Psoas muscle (tissue), 8 donors: Measurements from ENCODE around the gene CIBAR2. TPM values are rescaled to one million over a fixed set of nuclear protein-coding genes. Genes with fewer than 3 reads are reported as not detected.

Source experiments
- ATAC-seq, 4 donors: fragments of 200-7000 bp; cut with Tn5 transposase; one replicate each; pipeline ENCODE4 v1.9.1; 2020; ENCODE audit warnings: moderate library complexity in 3 of 4, mild to moderate bottlenecking in 2 of 4
- DNase-seq, 2 donors: peaks; one replicate each; pipeline ENCODE4 v3.0.0-alpha.2; 2020
- H3K27ac ChIP-seq: fragments of 200-600 bp; one replicate; pipeline ENCODE4 v1.8.0; 2022
- H3K27me3 ChIP-seq, 3 donors: fragments of 200-600 bp in 1 of 3; one replicate each; pipeline versions ENCODE4 v1.6.1 to v1.8.0; 2013 to 2022; ENCODE audit warnings: low read length in 2 of 3, mild to moderate bottlenecking in 2 of 3, moderate library complexity in 1 of 3; ENCODE audit not compliant: insufficient read depth in 3 of 3
- H3K36me3 ChIP-seq, 2 donors: fragments of 200-600 bp in 1 of 2; one replicate each; pipeline versions ENCODE4 v1.6.1 to v1.8.0; 2013 to 2022; ENCODE audit warnings: low read depth in 1 of 2, mild to moderate bottlenecking in 1 of 2, moderate library complexity in 1 of 2; ENCODE audit not compliant: insufficient read depth in 1 of 2
- H3K4me1 ChIP-seq: fragments of 200-600 bp; one replicate; pipeline ENCODE4 v1.8.0; 2022
- H3K4me3 ChIP-seq: fragments of 200-600 bp; one replicate; pipeline ENCODE4 v1.8.0; 2022; ENCODE audit warnings: mild to moderate bottlenecking
- H3K9me3 ChIP-seq: fragments of 200-600 bp; one replicate; pipeline ENCODE4 v1.8.0; 2022
- WGBS, 3 donors: extraction: QIAGEN DNeasy Blood & Tissue Kit; methylation state at CpG; one replicate each; pipeline versions ENCODE4 v1.1.6 to v1.1.7; 2013; 5-methylcytosine and 5-hydroxymethylcytosine counted together
- intact Hi-C, 2 donors: fragments of 100-400 bp; cut with DNase I; formaldehyde crosslinking; loops; one replicate each; pipeline versions ENCODE4 v1.11.0 to v1.14.2; 2022
- long read RNA-seq, 2 donors: library from polyadenylated mRNA; unstranded; transcript quantifications; one replicate each; pipeline ENCODE4 v2.0.0, GENCODE V29; 2021
- polyA plus RNA-seq, 3 donors: library from polyadenylated mRNA; stranded (reverse); fragments of 200-250 nt; gene quantifications; one replicate each; pipeline ENCODE4 v1.2.3, GENCODE V29; 2013
- total RNA-seq, 4 donors: library from RNA; stranded (reverse); fragmentation: NEBNext Ultra II Directional in 2 of 4; extraction: Animal tissue kit (Norgen Biotek cat#: 25700) in 2 of 4; gene quantifications; one replicate each; pipeline versions ENCODE4 v1.2.1 to v1.2.4, GENCODE V29; 2021 to 2023
- TF ChIP-seq, protein P1 (sequence below): fragments of 200-600 bp; IDR thresholded peaks from one replicate; pipeline ENCODE4 v1.8.0; 2022; ENCODE audit warnings: antibody characterized with exemption
- donor health status: healthy with polysubstance abuse.
- donor health status: DM: no; HTN: no; CAD: no; lungs with moderate emphysema.
- donor health status: Bipolar disorder and iron deficiency.
- donor health status: healthy.
- donor health status: DM: yes; HTN: yes; CAD: no.
- donor health status: DM: no; HTN: no; CAD: no.
- donor health status: DM: no; HTN: no; CAD: no.
- donor health status: DM: yes; HTN: yes; CAD: no.

CIBAR2 gene
- total RNA-seq (under 1 TPM in 1 of 4 donors, not detected in 3; 0.36 TPM), polyA plus RNA-seq (not detected)
- long read RNA-seq, donor 1 = 0 reads
- long read RNA-seq, donor 2 = 0 reads

DNA sequence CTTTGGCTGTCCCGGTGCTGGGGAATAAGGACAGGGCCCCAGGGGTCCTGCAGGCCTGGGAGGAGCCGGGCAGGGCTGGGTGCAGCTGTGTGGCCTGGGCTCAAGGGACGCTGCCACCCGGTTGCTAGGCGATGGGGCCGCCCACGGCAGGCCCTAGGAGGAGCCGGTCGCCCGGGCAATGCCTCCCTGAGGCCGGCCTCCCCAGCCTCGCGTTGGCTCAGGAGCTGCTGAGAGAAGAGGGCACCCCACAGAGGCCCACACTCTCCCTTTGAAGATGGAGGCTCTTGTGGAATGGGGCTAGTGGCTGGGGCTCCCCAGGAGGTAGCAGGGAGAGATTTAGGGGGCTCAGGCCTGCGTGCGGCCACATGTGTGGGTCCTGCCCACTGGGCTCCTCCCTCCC, at the start of gene CIBAR2:
Gene CIBAR2, minus strand, starts transcription at position 109 of the 400 bp plus-strand sequence. CDS start 120 bp downstream, outside the sequence.
- no peaks in the 10 kb centered on the region for H3K36me3 ChIP-seq
- H3K4me1 ChIP-seq = peaks cover 8% of the 10 kb centered on the region
- DNase-seq = no peak
- 83 to 90% (median 88%) methylated on average over 15 of the region's 15 CpGs for WGBS, 3 donors
- TF ChIP-seq, protein P1, sequence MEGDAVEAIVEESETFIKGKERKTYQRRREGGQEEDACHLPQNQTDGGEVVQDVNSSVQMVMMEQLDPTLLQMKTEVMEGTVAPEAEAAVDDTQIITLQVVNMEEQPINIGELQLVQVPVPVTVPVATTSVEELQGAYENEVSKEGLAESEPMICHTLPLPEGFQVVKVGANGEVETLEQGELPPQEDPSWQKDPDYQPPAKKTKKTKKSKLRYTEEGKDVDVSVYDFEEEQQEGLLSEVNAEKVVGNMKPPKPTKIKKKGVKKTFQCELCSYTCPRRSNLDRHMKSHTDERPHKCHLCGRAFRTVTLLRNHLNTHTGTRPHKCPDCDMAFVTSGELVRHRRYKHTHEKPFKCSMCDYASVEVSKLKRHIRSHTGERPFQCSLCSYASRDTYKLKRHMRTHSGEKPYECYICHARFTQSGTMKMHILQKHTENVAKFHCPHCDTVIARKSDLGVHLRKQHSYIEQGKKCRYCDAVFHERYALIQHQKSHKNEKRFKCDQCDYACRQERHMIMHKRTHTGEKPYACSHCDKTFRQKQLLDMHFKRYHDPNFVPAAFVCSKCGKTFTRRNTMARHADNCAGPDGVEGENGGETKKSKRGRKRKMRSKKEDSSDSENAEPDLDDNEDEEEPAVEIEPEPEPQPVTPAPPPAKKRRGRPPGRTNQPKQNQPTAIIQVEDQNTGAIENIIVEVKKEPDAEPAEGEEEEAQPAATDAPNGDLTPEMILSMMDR = no peak
- H3K27me3 ChIP-seq = no peaks in the 10 kb centered on the region
- no peak for ATAC-seq
- no peak within 1 kb of the TSS for H3K27ac ChIP-seq
- H3K4me3 ChIP-seq = no peak within 1 kb of the TSS
- no peaks in the 10 kb centered on the region for H3K9me3 ChIP-seq
- intact Hi-C loops = loop anchor here in 1 of 2 donors (10.0 kb wide), 1 partner anchor 112 kb away; no protein-coding TSS in a partner anchor

GRCh38 chr16:85159179-85159980, 47.1 kb upstream of the CIBAR2 start:
- no peaks in the 10 kb centered on the region for H3K27me3 ChIP-seq
- H3K4me1 ChIP-seq = peaks cover 64% of the 10 kb centered on the region
- no peaks in the 10 kb centered on the region for H3K9me3 ChIP-seq
- H3K4me3 ChIP-seq = no peak overlapping the region
- peak in 1 of 2 donors; percentile 62 for DNase-seq
- peak overlapping the region; percentile 70 for H3K27ac ChIP-seq
- ATAC-seq = peak in 1 of 4 donors; percentile 23
- WGBS, 3 donors = 43 to 66% (median 49%) methylated on average over 13 of the region's 13 CpGs
- TF ChIP-seq, protein P1 = no peak
- no peaks in the 10 kb centered on the region for H3K36me3 ChIP-seq
- intact Hi-C loops = no loop called here

- WGBS, 3 donors = 25 to 32% (median 30%) methylated on average over 14 of the region's 14 CpGs
- intact Hi-C loops = no loop called here
- ATAC-seq (no peak), DNase-seq (no peak)
- Histone ChIP-seq H3K4me3 (no peak overlapping the region), H3K27ac (peak overlapping the region; percentile 70), H3K9me3 (no peaks in the 10 kb centered on the region), H3K27me3 (no peaks in the 10 kb centered on the region), H3K4me1 (peaks cover 63% of the 10 kb centered on the region), H3K36me3 (no peaks in the 10 kb centered on the region)
- TF ChIP-seq, protein P1 = no peak
Measured at GRCh38 chr16:85158743-85159178, 46.5 kb upstream of the CIBAR2 start.

DNA sequence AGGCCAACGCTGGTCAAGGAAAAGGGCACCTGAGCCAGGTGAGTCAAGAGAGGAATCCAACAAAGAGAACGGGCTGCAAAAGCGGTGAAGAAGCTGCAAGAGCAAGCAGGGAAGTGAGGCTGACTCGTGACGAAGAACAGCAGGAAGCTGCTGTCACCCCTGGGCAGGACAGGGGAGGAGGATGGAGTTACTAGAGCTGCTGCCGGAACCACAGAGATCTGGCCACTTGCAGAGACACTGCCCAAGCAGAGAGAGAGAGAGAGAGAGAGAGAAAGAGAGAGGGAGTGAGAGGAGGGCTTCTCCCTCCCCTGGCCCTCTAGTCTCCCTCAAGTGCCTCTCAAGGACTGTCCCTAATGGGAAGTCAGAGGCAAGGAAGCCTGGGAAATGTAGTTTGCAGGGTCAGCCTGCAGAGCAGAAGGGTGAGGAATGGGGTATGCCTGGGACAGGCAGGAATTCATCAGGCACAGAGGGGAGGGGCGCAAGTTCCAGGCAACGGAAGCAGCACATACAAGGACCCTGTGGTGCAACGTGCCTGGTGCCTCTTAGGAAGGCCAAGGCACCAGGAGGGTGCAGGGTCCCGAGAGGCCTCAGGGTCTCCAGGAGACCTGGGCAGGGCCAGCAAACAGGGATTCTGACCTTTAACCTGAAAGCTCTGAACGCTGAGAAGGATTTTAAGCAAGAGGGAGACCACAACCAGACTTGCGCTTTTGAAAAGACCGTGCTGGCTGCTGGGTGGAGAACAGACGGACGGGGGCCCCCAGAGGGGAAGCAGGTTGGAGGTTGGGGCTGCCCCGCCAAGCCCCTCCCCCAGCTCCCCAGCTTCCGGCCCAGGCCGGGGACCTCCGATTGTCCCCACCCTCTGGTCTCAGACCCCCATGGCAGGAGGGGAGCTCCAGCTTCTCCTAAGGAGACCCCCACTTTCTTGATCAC, 45.8 kb upstream of the CIBAR2 start:
- no peak for DNase-seq
- peak overlapping the region; percentile 70 for H3K27ac ChIP-seq
- ATAC-seq = no peak
- no peaks in the 10 kb centered on the region for H3K36me3 ChIP-seq
- TF ChIP-seq, protein P1 = no peak
- WGBS, 3 donors = 59 to 70% (median 64%) methylated on average over 18 to 19 of the region's 19 CpGs
- no peaks in the 10 kb centered on the region for H3K9me3 ChIP-seq
- no peak overlapping the region for H3K4me3 ChIP-seq
- intact Hi-C loops = no loop called here
- peaks cover 63% of the 10 kb centered on the region for H3K4me1 ChIP-seq
- H3K27me3 ChIP-seq = no peaks in the 10 kb centered on the region
